IMR-90 (cell line): Measurements from ENCODE around the gene CXorf38. TPM values are rescaled to one million over a fixed set of nuclear protein-coding genes. Genes with fewer than 3 reads are reported as not detected.

Experiments used
- ATAC-seq: fragments of 200-7000 bp; cut with Tn5 transposase; 2 replicates; pipeline ENCODE4 v1.9.1; 2020; ENCODE audit warnings: low read depth, mild to moderate bottlenecking, moderate library complexity
- BruUV-seq: library from RNA; stranded (reverse); fragments of 400-500 nt; replicated peaks from 2 replicates; lab custom pipeline; 2021; lab: Mats Ljungman, UMichigan
- CTCF ChIA-PET: fragments of 300-600 bp; formaldehyde crosslinking; extraction: SDS; loops from one replicate; lab custom pipeline; 2021; ENCODE audit warnings: antibody characterized with exemption; lab: Yijun Ruan, JAX
- POLR2A ChIA-PET: fragments of 300-600 bp; sonication (Branson Sonifier 250); formaldehyde crosslinking; loops from one replicate; lab custom pipeline; 2022; ENCODE audit warnings: antibody characterized with exemption; ENCODE audit not compliant: unreplicated experiment; lab: Charles Lee
- DNase-seq: peaks from one replicate; pipeline ENCODE4 v3.0.0; 2013
- H2AFZ ChIP-seq: replicated peaks from 2 replicates; pipeline ENCODE3; 2013; ENCODE audit warnings: low read length, mild to moderate bottlenecking; ENCODE audit not compliant: poor library complexity
- H2AK5ac ChIP-seq: 2 replicates; pipeline ENCODE4 v1.6.1; 2013; ENCODE audit warnings: low read depth, low read length, inconsistent platforms
- H2AK9ac ChIP-seq: replicated peaks from 2 replicates; pipeline ENCODE3; 2013; ENCODE audit warnings: mild to moderate bottlenecking, low read depth, low read length, moderate library complexity; ENCODE audit not compliant: poor library complexity
- H2BK120ac ChIP-seq: 2 replicates; pipeline ENCODE4 v1.6.1; 2013; ENCODE audit warnings: low read depth, low read length, inconsistent platforms
- H2BK15ac ChIP-seq: 3 replicates; pipeline ENCODE4 v1.6.1; 2013; ENCODE audit warnings: low read depth, low read length, inconsistent platforms
- H2BK20ac ChIP-seq: 2 replicates; pipeline ENCODE4 v1.6.1; 2013; ENCODE audit warnings: low read depth, mild to moderate bottlenecking, inconsistent platforms, low read length, moderate library complexity
- H2BK5ac ChIP-seq: 2 replicates; pipeline ENCODE4 v1.6.1; 2013; ENCODE audit warnings: mild to moderate bottlenecking, low read depth, low read length, inconsistent platforms; ENCODE audit not compliant: poor library complexity, severe bottlenecking
- H3K14ac ChIP-seq: replicated peaks from 2 replicates; pipeline ENCODE4 v1.6.1; 2013; ENCODE audit warnings: low read depth, low read length, inconsistent platforms
- H3K18ac ChIP-seq: 2 replicates; pipeline ENCODE4 v1.6.1; 2013; ENCODE audit warnings: low read depth, low read length, control low read depth
- H3K23ac ChIP-seq: 2 replicates; pipeline ENCODE4 v1.6.1; 2013; ENCODE audit warnings: low read depth, low read length, inconsistent platforms
- H3K27ac ChIP-seq: 2 replicates; pipeline ENCODE4 v1.5.1; 2013; ENCODE audit warnings: mild to moderate bottlenecking, control low read depth, low read length; ENCODE audit not compliant: insufficient read depth
- H3K27me3 ChIP-seq: 2 replicates; pipeline ENCODE4 v1.6.1; 2013; ENCODE audit warnings: low read length; ENCODE audit not compliant: control insufficient read depth, insufficient read depth
- H3K36me3 ChIP-seq: 2 replicates; pipeline ENCODE4 v1.6.1; 2013; ENCODE audit warnings: low read length, mixed read lengths; ENCODE audit not compliant: control insufficient read depth, insufficient read depth
- H3K4ac ChIP-seq: 2 replicates; pipeline ENCODE4 v1.6.1; 2013; ENCODE audit warnings: low read depth, low read length, inconsistent platforms
- H3K4me1 ChIP-seq: 2 replicates; pipeline ENCODE4 v1.6.1; 2013; ENCODE audit warnings: low read length, mixed read lengths; ENCODE audit not compliant: control insufficient read depth, insufficient read depth
- H3K4me2 ChIP-seq: 2 replicates; pipeline ENCODE4 v1.6.1; 2013; ENCODE audit warnings: low read depth, mild to moderate bottlenecking, control low read depth, low read length, moderate library complexity
- H3K4me3 ChIP-seq: 2 replicates; pipeline ENCODE4 v1.5.1; 2013; ENCODE audit warnings: low read depth, mild to moderate bottlenecking, control low read depth, low read length, moderate library complexity; ENCODE audit not compliant: insufficient read depth
- H3K56ac ChIP-seq: 2 replicates; pipeline ENCODE4 v1.6.1; 2013; ENCODE audit warnings: low read length, inconsistent platforms; ENCODE audit not compliant: insufficient read depth; ENCODE audit errors: extremely low read depth
- H3K79me1 ChIP-seq, 2 experiments: 2 replicates each; pipeline ENCODE4 v1.6.1; 2013; ENCODE audit warnings: low read length in 2 of 2, inconsistent platforms in 1 of 2, low read depth in 1 of 2
- H3K9ac ChIP-seq: 2 replicates; pipeline ENCODE4 v1.6.1; 2013; ENCODE audit warnings: low read depth, low read length, control low read depth
- H3K9me1 ChIP-seq: 2 replicates; pipeline ENCODE4 v1.6.1; 2013; ENCODE audit warnings: low read length, inconsistent platforms; ENCODE audit not compliant: insufficient read depth
- H3K9me3 ChIP-seq: 2 replicates; pipeline ENCODE4 v1.6.1; 2013; ENCODE audit warnings: low read length; ENCODE audit not compliant: control insufficient read depth, insufficient read depth
- H4K20me1 ChIP-seq: 2 replicates; pipeline ENCODE4 v1.6.1; 2013; ENCODE audit warnings: low read length, inconsistent platforms; ENCODE audit not compliant: insufficient read depth
- H4K5ac ChIP-seq: 2 replicates; pipeline ENCODE4 v1.6.1; 2013; ENCODE audit warnings: mild to moderate bottlenecking, low read depth, low read length, control low read depth
- H4K8ac ChIP-seq, 2 experiments: 2 replicates each; pipeline ENCODE4 v1.6.1; 2013; ENCODE audit warnings: low read depth in 2 of 2, low read length in 2 of 2, control low read depth in 1 of 2, inconsistent platforms in 1 of 2
- H4K91ac ChIP-seq: 2 replicates; pipeline ENCODE4 v1.6.1; 2013; ENCODE audit warnings: low read depth, low read length, inconsistent platforms; ENCODE audit not compliant: insufficient read depth
- BHLHE40 ChIP-seq: fragments of 150-350 bp; IDR thresholded peaks from 2 replicates; pipeline ENCODE4 v1.6.1; 2016; ENCODE audit warnings: mild to moderate bottlenecking, low read depth, low read length
- CTCF ChIP-seq: conservative IDR thresholded peaks from 2 replicates; pipeline ENCODE4 v1.5.1; 2012; ENCODE audit warnings: mild to moderate bottlenecking, low read depth, low read length, improper control_type of control experiment
- MAFK ChIP-seq: IDR thresholded peaks from 2 replicates; pipeline ENCODE4 v1.6.1; 2012; ENCODE audit warnings: low read depth, low read length, improper control_type of control experiment
- MAZ ChIP-seq: IDR thresholded peaks from 2 replicates; pipeline ENCODE4 v1.6.1; 2012; ENCODE audit warnings: low read depth, mild to moderate bottlenecking, low read length, improper control_type of control experiment, moderate library complexity, borderline replicate concordance
- POLR2A ChIP-seq: IDR thresholded peaks from 2 replicates; pipeline ENCODE4 v1.6.1; 2012; ENCODE audit warnings: mild to moderate bottlenecking, low read depth, low read length
- WGBS, 2 experiments: methylation state at CpG; one replicate each; pipeline versions ENCODE4 v1.1.5 to v1.1.7; 2013; ENCODE audit warnings: missing lambda C conversion rate in 2 of 2; ENCODE audit not compliant: insufficient read length in 1 of 2; ENCODE audit errors: extremely low coverage in 2 of 2; 5-methylcytosine and 5-hydroxymethylcytosine counted together
- dilution Hi-C: fragments of 300-500 bp; cut with HindIII; formaldehyde crosslinking; loops from one replicate; pipeline ENCODE4 v1.14.3; 2018; ENCODE audit warnings: low sequenced_read_pairs; ENCODE audit not compliant: unreplicated experiment
- in situ Hi-C: fragments of 300-500 bp; cut with MboI; formaldehyde crosslinking; loops from 3 replicates; pipeline ENCODE4 v1.14.3; 2019; ENCODE audit warnings: low sequenced_read_pairs, inconsistent platforms, mixed read lengths
- intact Hi-C: fragments of 100-400 bp; cut with micrococcal nuclease; formaldehyde crosslinking; loops from 2 replicates; pipeline ENCODE4 v1.10.0; 2022
- polyA plus RNA-seq, 3 experiments: library from polyadenylated mRNA; depleted of rRNA; stranded (reverse); fragments of >200 nt; gene quantifications; 2 replicates each; pipeline ENCODE4 v1.2.3, GENCODE V29; 2012; ENCODE audit warnings: low replicate concordance in 1 of 3
- total RNA-seq: library from RNA; depleted of rRNA; stranded (reverse); fragments of >200 nt; gene quantifications from 2 replicates; pipeline ENCODE4 v1.2.3, GENCODE V29; 2012

The CXorf38 gene
- total and polyA plus RNA-seq, 2 of the 4 experiments (the other 2 are of a cell fraction) = 7.0 to 9.9 TPM

GRCh38 chrX:40685362-40685918 lies 38.1 kb upstream of the CXorf38 start:
- in situ Hi-C loops (no loop called here), dilution Hi-C loops (no loop called here), intact Hi-C loops (no loop called here)
- Histone ChIP-seq H3K4me2 (no peak overlapping the region), H2AFZ (no peak overlapping the region), H2AK5ac (no peak overlapping the region), H3K4ac (no peak overlapping the region), H2BK5ac (no peak overlapping the region), H3K4me1 (no peaks in the 10 kb centered on the region), H3K9ac (no peak overlapping the region), H3K36me3 (peaks cover 11% of the 10 kb centered on the region), H3K9me3 (no peaks in the 10 kb centered on the region), H4K91ac (no peak overlapping the region), H3K79me1 (peaks cover 4 to 5% of the 10 kb centered on the region in 2 experiments; a peak in 1 of 4 replicates), H3K14ac (no peak overlapping the region), H2BK120ac (no peak overlapping the region), H3K9me1 (no peaks in the 10 kb centered on the region), H2BK15ac (no peak overlapping the region), H3K27ac (no peak overlapping the region), H3K56ac (no peak overlapping the region), H3K23ac (no peak overlapping the region), H2BK20ac (no peak overlapping the region), H3K18ac (no peak overlapping the region), H2AK9ac (no peak overlapping the region), H4K5ac (no peak overlapping the region), H3K4me3 (no peak overlapping the region), H4K8ac (no peak overlapping the region), H4K20me1 (no peaks in the 10 kb centered on the region), H3K27me3 (peaks cover 6% of the 10 kb centered on the region)
- no TSS peak for BruUV-seq
- CTCF ChIA-PET = interaction anchor here (1.8 kb wide), 1 partner anchor 22 kb away, joined by 4 read pairs; no protein-coding TSS in a partner anchor
- 20% methylated on average over 1 of the region's 4 CpGs; no CpG with 5 or more reads in 1 of the 2 experiments for WGBS, 2 experiments
- POLR2A ChIA-PET = no interaction called here
- DNase-seq (no peak), ATAC-seq (no peak)
- no peak for TF ChIP-seq MAZ
- TF ChIP-seq BHLHE40 = no peak
- TF ChIP-seq POLR2A = no peak
- no peak for TF ChIP-seq CTCF
- no peak for TF ChIP-seq MAFK
